Kidney epithelial cell (primary cell): ENCODE data around the gene PCSK5. TPM values are rescaled to one million over a fixed set of nuclear protein-coding genes. Genes with fewer than 3 reads are reported as not detected.

Experiments
- DNase-seq: peaks from one replicate; pipeline ENCODE4 v3.0.0-alpha.2; 2010; ENCODE audit warnings: low read depth
- H3K27me3 ChIP-seq: 2 replicates; pipeline ENCODE4 v1.6.0; 2011; ENCODE audit warnings: low read length; ENCODE audit not compliant: control insufficient read depth, insufficient read depth
- H3K36me3 ChIP-seq: 2 replicates; pipeline ENCODE4 v1.5.1; 2011; ENCODE audit warnings: low read length; ENCODE audit not compliant: control insufficient read depth, insufficient read depth
- H3K4me3 ChIP-seq: 2 replicates; pipeline ENCODE4 v1.5.1; 2011; ENCODE audit warnings: low read depth, mild to moderate bottlenecking, control low read depth, low read length
- CTCF ChIP-seq: IDR thresholded peaks from 2 replicates; pipeline ENCODE4 v1.5.1; 2011; ENCODE audit warnings: mild to moderate bottlenecking, moderate library complexity, low read length, control low read depth, inconsistent platforms; ENCODE audit not compliant: insufficient read depth, poor library complexity, severe bottlenecking
- total RNA-seq: library from RNA; depleted of rRNA; stranded (reverse); fragments of >200 nt; gene quantifications from 2 replicates; pipeline ENCODE4 v1.2.3, GENCODE V29; 2015

The PCSK5 gene
- total RNA-seq, 1 donor from 2014 or later: 3.8 TPM

GRCh38 chr9:76185432-76185831, 295.0 kb downstream of the PCSK5 start:
- no peaks in the 10 kb centered on the region for H3K27me3 ChIP-seq
- no peak for DNase-seq
- TF ChIP-seq CTCF: no peak
- no peak overlapping the region for H3K4me3 ChIP-seq
- no peaks in the 10 kb centered on the region for H3K36me3 ChIP-seq

GRCh38 chr9:76188286-76188685, 297.8 kb downstream of the PCSK5 start:
- Histone ChIP-seq H3K36me3 (no peaks in the 10 kb centered on the region), H3K4me3 (no peak overlapping the region), H3K27me3 (no peaks in the 10 kb centered on the region)
- no peak for DNase-seq
- no peak for TF ChIP-seq CTCF

GRCh38 chr9:76188905-76189304, 298.4 kb downstream of the PCSK5 start:
- Histone ChIP-seq H3K36me3 (no peaks in the 10 kb centered on the region), H3K4me3 (no peak overlapping the region), H3K27me3 (no peaks in the 10 kb centered on the region)
- no peak for TF ChIP-seq CTCF
- DNase-seq: no peak

GRCh38 chr9:76191493-76191892, 301.0 kb downstream of the PCSK5 start:
- no peak for DNase-seq
- Histone ChIP-seq H3K36me3 (no peaks in the 10 kb centered on the region), H3K4me3 (no peak overlapping the region), H3K27me3 (no peaks in the 10 kb centered on the region)
- TF ChIP-seq CTCF: no peak

- TF ChIP-seq CTCF: no peak
- H3K4me3 ChIP-seq: no peak overlapping the region
- DNase-seq: no peak
These were observed 301.5 kb downstream of the PCSK5 start for GRCh38 chr9:76192013-76192412.

GRCh38 chr9:76194896-76195295, 304.4 kb downstream of the PCSK5 start:
- no peak overlapping the region for H3K4me3 ChIP-seq
- H3K27me3 ChIP-seq: no peaks in the 10 kb centered on the region
- no peak for TF ChIP-seq CTCF
- no peaks in the 10 kb centered on the region for H3K36me3 ChIP-seq
- no peak for DNase-seq

More at GRCh38 chr9:76192013-76192412, 301.5 kb downstream of the PCSK5 start:
- H3K36me3 ChIP-seq: no peaks in the 10 kb centered on the region
- H3K27me3 ChIP-seq: no peaks in the 10 kb centered on the region
